PFSK-1 (cell line): ENCODE measurements around the gene E2F1.

Experiments used
- FOXP2 ChIP-seq: optimal IDR thresholded peaks from 2 replicates; pipeline ENCODE3; 2011; ENCODE audit warnings: borderline replicate concordance, control low read depth, inconsistent platforms; ENCODE audit not compliant: insufficient read depth; ENCODE audit errors: extremely low read length, extremely low read depth
- POLR2AphosphoS5 ChIP-seq: IDR thresholded peaks from 2 replicates; pipeline ENCODE4 v1.6.1; 2012; ENCODE audit warnings: low read depth, mild to moderate bottlenecking, control low read depth, low read length, moderate library complexity
- SIN3A ChIP-seq: IDR thresholded peaks from 2 replicates; pipeline ENCODE4 v1.6.1; 2012; ENCODE audit warnings: mild to moderate bottlenecking, low read length, moderate library complexity, borderline replicate concordance; ENCODE audit not compliant: insufficient read depth
- TAF1 ChIP-seq: IDR thresholded peaks from 2 replicates; pipeline ENCODE4 v1.6.1; 2012; ENCODE audit warnings: low read length, control low read depth, borderline replicate concordance; ENCODE audit not compliant: insufficient read depth
- TF ChIP-seq, protein P1 (sequence below), 2 experiments: IDR thresholded peaks; 2 replicates each; pipeline versions ENCODE4 v1.6.1 to v1.8.0; 2011 to 2012; ENCODE audit warnings: low read depth in 2 of 2, low read length in 2 of 2, control low read depth in 1 of 2, inconsistent platforms in 1 of 2, mild to moderate bottlenecking in 1 of 2, moderate library complexity in 1 of 2; ENCODE audit not compliant: insufficient read depth in 1 of 2

DNA sequence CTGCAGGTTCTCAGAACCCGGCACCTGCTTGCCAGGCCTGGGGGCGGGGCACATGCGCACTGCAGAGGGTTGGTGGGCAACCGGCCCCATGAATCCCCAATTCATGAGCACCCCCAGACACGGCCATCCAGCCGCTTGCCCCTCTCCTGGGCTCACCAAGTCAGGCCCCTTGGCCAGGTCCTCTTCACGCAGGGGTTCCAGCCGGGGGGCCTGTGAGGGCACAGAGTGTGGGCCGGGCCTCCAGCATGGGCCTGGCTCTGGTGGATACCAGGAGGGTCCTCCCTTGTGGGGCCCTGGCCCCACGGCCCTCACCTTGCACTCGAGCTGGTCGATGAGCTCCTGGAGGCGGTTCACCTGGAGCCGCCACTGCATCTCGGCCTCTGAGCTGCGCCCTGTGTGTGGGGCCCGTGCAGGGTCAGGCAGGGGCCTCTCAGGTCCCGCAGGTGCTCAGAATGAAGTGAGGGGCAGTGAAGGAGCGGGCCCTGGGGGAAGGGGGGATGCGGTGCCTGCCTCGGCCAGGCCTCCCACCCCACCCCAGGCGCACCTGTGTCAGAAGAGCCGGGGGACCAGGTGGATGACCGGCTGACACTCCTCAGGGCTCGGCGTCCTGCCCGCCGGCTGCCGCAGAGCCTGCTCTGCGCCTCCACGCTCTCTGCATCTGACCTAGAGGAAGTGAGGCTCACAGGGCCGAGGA is 26.7 kb downstream of the E2F1 start:
- no peak for TF ChIP-seq POLR2AphosphoS5
- no peak for TF ChIP-seq SIN3A
- TF ChIP-seq TAF1 = no peak
- TF ChIP-seq, protein P1, sequence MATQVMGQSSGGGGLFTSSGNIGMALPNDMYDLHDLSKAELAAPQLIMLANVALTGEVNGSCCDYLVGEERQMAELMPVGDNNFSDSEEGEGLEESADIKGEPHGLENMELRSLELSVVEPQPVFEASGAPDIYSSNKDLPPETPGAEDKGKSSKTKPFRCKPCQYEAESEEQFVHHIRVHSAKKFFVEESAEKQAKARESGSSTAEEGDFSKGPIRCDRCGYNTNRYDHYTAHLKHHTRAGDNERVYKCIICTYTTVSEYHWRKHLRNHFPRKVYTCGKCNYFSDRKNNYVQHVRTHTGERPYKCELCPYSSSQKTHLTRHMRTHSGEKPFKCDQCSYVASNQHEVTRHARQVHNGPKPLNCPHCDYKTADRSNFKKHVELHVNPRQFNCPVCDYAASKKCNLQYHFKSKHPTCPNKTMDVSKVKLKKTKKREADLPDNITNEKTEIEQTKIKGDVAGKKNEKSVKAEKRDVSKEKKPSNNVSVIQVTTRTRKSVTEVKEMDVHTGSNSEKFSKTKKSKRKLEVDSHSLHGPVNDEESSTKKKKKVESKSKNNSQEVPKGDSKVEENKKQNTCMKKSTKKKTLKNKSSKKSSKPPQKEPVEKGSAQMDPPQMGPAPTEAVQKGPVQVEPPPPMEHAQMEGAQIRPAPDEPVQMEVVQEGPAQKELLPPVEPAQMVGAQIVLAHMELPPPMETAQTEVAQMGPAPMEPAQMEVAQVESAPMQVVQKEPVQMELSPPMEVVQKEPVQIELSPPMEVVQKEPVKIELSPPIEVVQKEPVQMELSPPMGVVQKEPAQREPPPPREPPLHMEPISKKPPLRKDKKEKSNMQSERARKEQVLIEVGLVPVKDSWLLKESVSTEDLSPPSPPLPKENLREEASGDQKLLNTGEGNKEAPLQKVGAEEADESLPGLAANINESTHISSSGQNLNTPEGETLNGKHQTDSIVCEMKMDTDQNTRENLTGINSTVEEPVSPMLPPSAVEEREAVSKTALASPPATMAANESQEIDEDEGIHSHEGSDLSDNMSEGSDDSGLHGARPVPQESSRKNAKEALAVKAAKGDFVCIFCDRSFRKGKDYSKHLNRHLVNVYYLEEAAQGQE (IDR thresholded peaks at IDR 0.05; ENCODE audit: insufficient read depth in 1 of 2, low read depth in 2 of 2, low read length in 2 of 2) = no peak
- no peak for TF ChIP-seq FOXP2
